ENCODE data around the gene SLC38A3.

- TF ChIP-seq, protein P1, sequence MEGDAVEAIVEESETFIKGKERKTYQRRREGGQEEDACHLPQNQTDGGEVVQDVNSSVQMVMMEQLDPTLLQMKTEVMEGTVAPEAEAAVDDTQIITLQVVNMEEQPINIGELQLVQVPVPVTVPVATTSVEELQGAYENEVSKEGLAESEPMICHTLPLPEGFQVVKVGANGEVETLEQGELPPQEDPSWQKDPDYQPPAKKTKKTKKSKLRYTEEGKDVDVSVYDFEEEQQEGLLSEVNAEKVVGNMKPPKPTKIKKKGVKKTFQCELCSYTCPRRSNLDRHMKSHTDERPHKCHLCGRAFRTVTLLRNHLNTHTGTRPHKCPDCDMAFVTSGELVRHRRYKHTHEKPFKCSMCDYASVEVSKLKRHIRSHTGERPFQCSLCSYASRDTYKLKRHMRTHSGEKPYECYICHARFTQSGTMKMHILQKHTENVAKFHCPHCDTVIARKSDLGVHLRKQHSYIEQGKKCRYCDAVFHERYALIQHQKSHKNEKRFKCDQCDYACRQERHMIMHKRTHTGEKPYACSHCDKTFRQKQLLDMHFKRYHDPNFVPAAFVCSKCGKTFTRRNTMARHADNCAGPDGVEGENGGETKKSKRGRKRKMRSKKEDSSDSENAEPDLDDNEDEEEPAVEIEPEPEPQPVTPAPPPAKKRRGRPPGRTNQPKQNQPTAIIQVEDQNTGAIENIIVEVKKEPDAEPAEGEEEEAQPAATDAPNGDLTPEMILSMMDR (IDR thresholded peaks at IDR 0.05; ENCODE audit: low read depth, low read length), result no peak
- TF ChIP-seq EZH2phosphoT487 (IDR thresholded peaks at IDR 0.05; ENCODE audit: low read depth), result no peak
Observed at GRCh38 chr3:50194903-50195500, 10.1 kb upstream of the SLC38A3 start.

Measured in OCI-LY3 (cell line).